K562 (cell line): Measurements from ENCODE around the gene USP37. TPM values are rescaled to one million over a fixed set of nuclear protein-coding genes. Genes with fewer than 3 reads are reported as not detected.

Experiments used
- CEBPG ChIP-seq, 3 experiments: fragments of 200-800 bp in 1 of 3; sonication (Bioruptor generic) in 1 of 3; sonication (generic) in 1 of 3; formaldehyde crosslinking in 1 of 3; IDR thresholded peaks in 2 of 3; conservative IDR thresholded peaks in 1 of 3; 2 replicates each; pipeline versions ENCODE4 v1.6.1 to v1.8.0; 2016 to 2022; ENCODE audit warnings: missing compliant biosample characterization in 2 of 3, missing genetic modification characterization in 2 of 3, mild to moderate bottlenecking in 1 of 3, missing genetic modification reagents in 1 of 3
- ESRRA ChIP-seq: fragments of 450-650 bp; IDR thresholded peaks from 2 replicates; pipeline ENCODE4 v1.6.1; 2014; ENCODE audit warnings: low read depth, mild to moderate bottlenecking, moderate library complexity, borderline replicate concordance
- MGA ChIP-seq: fragments of 450-650 bp; IDR thresholded peaks from 2 replicates; pipeline ENCODE4 v1.6.1; 2016; ENCODE audit warnings: mild to moderate bottlenecking, moderate library complexity
- SMARCA4 ChIP-seq: fragments of 450-650 bp; IDR thresholded peaks from 2 replicates; pipeline ENCODE4 v1.6.1; 2016
- TARDBP ChIP-seq: fragments of 450-650 bp; IDR thresholded peaks from 2 replicates; pipeline ENCODE4 v1.6.1; 2016
- polyA plus RNA-seq, 8 experiments: library from polyadenylated mRNA; depleted of rRNA in 4 of 8; stranded (reverse) in 5 of 8; unstranded in 3 of 8; fragments of >200 nt; fragmentation: Nextera tagmentation in 2 of 8; fragmentation: Illumina TruSeq in 1 of 8; extraction: Ambion mirVana in 2 of 8; extraction: Trizol in 1 of 8; gene quantifications; 2 replicates each; pipeline versions ENCODE4 v1.2.1 to v1.2.3, GENCODE V29; 2011 to 2014; ENCODE audit warnings: inconsistent platforms in 1 of 8, missing spikeins in 1 of 8
- total RNA-seq, 7 experiments: library from RNA; depleted of rRNA in 6 of 7; stranded (reverse); fragments of >200 nt in 6 of 7; fragmentation: Illumina TruSeq in 2 of 7; extraction: Trizol in 2 of 7; gene quantifications; 2 replicates each; pipeline versions ENCODE4 v1.2.1 to v1.2.3, GENCODE V29; 2011 to 2021; ENCODE audit warnings: low replicate concordance in 1 of 7
- TF ChIP-seq, protein P1 (sequence below): IDR thresholded peaks from 2 replicates; pipeline ENCODE4 v1.6.1; 2011; ENCODE audit warnings: borderline replicate concordance, low read depth, mild to moderate bottlenecking, moderate library complexity, low read length; ENCODE audit not compliant: insufficient read depth, poor library complexity, severe bottlenecking
- TF ChIP-seq, protein P2 (sequence below): fragments of 150-350 bp; IDR thresholded peaks from 2 replicates; pipeline ENCODE4 v1.6.1; 2014; ENCODE audit warnings: low read depth, mild to moderate bottlenecking, low read length, borderline replicate concordance

Gene USP37
- total and polyA plus RNA-seq, 9 of the 15 experiments (the other 6 are each of a cell fraction or from before 2014, with no cell fraction given) = 2.0 to 14.2 (median 8.5) TPM

DNA sequence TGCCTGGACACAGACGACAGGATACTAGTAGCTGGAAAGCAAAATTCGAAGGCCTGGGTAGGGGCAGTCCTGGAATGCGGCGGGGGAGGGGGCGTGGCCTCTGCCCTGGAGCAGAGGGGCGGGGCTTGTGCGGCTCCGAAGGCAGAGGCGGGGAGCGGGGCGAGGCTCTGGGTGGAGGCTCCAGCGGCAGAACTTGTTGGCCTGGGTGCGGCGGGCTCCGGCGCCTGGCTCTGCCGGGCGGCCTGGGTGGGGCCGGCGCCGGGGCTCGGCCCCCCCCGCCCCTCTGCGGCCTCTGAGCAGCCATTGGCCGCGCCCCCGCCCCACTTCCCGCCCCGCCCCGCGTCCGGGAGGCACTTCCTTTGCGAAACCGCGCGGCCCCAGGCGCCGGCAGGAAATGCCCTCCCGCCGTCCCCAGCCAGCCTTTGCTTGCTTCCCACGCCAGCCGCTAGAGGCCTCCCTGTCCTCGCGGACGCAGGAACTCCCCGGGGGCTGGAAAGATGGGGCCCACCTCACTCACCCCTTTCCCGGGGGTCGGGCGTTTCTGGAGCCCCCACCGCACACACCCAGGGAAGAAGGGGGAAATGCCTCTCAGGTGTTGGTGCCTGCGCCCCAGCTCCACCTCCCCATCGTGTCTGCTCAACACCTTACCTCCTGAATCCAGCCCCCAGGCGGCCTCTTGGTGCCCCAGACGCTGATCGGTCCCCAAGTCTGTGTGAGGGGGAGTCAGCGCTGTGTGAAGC, 161.8 kb downstream of the USP37 start (continued):
- TF ChIP-seq MGA = 0 out of 2 replicates have a peak, but pooled peaks have one; percentile 2
- TF ChIP-seq SMARCA4 = 0 out of 2 replicates have a peak, but pooled peaks have one; percentile 12
- TF ChIP-seq ESRRA = no peak
- no peak for TF ChIP-seq TARDBP
- TF ChIP-seq, protein P1, sequence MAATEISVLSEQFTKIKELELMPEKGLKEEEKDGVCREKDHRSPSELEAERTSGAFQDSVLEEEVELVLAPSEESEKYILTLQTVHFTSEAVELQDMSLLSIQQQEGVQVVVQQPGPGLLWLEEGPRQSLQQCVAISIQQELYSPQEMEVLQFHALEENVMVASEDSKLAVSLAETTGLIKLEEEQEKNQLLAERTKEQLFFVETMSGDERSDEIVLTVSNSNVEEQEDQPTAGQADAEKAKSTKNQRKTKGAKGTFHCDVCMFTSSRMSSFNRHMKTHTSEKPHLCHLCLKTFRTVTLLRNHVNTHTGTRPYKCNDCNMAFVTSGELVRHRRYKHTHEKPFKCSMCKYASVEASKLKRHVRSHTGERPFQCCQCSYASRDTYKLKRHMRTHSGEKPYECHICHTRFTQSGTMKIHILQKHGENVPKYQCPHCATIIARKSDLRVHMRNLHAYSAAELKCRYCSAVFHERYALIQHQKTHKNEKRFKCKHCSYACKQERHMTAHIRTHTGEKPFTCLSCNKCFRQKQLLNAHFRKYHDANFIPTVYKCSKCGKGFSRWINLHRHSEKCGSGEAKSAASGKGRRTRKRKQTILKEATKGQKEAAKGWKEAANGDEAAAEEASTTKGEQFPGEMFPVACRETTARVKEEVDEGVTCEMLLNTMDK = peak; percentile 93
- TF ChIP-seq CEBPG (CRISPR knock-in tag; IDR thresholded peaks at IDR 0.05) = no peak
- TF ChIP-seq CEBPG (tag; conservative IDR thresholded peaks at IDR 0.05 in 1 of 2, IDR thresholded peaks at IDR 0.05 in 1 of 2) = no peak
- TF ChIP-seq, protein P2, sequence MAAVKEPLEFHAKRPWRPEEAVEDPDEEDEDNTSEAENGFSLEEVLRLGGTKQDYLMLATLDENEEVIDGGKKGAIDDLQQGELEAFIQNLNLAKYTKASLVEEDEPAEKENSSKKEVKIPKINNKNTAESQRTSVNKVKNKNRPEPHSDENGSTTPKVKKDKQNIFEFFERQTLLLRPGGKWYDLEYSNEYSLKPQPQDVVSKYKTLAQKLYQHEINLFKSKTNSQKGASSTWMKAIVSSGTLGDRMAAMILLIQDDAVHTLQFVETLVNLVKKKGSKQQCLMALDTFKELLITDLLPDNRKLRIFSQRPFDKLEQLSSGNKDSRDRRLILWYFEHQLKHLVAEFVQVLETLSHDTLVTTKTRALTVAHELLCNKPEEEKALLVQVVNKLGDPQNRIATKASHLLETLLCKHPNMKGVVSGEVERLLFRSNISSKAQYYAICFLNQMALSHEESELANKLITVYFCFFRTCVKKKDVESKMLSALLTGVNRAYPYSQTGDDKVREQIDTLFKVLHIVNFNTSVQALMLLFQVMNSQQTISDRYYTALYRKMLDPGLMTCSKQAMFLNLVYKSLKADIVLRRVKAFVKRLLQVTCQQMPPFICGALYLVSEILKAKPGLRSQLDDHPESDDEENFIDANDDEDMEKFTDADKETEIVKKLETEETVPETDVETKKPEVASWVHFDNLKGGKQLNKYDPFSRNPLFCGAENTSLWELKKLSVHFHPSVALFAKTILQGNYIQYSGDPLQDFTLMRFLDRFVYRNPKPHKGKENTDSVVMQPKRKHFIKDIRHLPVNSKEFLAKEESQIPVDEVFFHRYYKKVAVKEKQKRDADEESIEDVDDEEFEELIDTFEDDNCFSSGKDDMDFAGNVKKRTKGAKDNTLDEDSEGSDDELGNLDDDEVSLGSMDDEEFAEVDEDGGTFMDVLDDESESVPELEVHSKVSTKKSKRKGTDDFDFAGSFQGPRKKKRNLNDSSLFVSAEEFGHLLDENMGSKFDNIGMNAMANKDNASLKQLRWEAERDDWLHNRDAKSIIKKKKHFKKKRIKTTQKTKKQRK = no peak
